Measurements from ENCODE around the gene ARHGAP30. TPM values are rescaled to one million over a fixed set of nuclear protein-coding genes. Genes with fewer than 3 reads are reported as not detected.
"Not testable (repeated sequence)": the region's sequence is repeated elsewhere in the genome, so short reads cannot be mapped to it uniquely, and the experiment has no call there.

Gene ARHGAP30
- total RNA-seq, 2 experiments from 2014 or later: 149 TPM

DNA sequence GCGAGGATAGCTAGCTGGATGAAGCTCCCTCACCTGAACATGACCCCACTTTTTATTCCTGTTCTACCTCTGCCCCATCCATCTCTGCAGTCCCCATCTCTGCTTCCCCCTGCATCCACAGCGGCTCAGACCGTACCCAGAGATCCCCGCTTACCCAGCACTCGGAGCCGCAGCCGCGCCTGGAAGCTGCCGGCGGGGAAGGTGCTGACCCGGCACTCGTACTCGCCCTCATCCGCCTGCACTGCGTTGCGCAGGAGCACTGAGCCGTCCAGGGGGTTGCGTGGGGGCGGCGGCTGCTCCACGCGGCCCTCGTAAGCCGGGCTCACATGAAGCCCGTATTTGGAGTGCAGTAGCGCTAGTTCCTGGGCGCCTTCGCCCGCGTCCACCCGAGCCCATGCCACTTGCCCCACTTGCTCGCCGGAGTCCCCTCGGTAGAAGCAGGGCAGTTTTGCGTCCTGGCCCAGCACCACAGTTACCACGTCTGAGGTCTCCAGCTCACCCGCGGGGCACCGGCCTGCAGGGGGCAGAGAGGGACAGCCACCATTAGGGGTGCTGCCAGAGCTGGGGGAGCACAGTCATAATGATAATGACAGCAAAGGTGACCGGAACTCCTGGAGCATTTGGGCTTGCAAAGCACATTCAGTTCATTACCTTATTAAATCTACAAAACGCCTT lies 9.9 kb upstream of the ARHGAP30 start:
- POLR2A ChIA-PET: interaction anchor here (0.7 kb wide), 1 partner anchor 10 kb away, joined by 3 read pairs; the partner anchor contains the start of gene ARHGAP30
- CTCF ChIA-PET: interaction anchor here (0.7 to 1.5 kb wide), 5 partner anchors 9 to 88 kb away, joined by 3 to 4 read pairs (median 3); partner anchors contain the start of genes KLHDC9 and NECTIN4

GRCh38 chr1:161077426-161077825 lies 7.7 kb upstream of the ARHGAP30 start:
- CTCF ChIA-PET: no interaction called here
- POLR2A ChIA-PET: no interaction called here

DNA sequence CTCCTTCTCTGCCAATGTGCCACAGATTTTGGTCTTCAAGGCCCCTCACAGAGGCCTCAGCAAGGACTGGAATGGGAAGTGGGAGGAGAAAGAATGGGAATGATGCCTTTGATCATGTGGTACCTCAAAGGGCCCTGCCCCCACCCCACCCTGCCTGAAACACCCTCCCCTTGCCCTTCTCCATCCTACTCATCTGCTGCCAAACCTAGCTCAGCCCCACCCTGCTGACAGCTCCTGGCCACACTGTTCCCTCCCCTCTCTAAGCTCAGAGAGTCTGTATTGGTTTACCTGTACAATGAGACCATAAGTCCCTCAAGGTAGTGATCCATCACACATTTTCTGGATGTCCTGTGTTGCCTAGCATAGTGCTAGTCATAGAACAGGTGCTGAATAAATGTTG lies 6.7 kb upstream of the ARHGAP30 start:
- ChIA-PET POLR2A (no interaction called here), CTCF (no interaction called here)

GRCh38 chr1:161074676-161075368 lies 5.1 kb upstream of the ARHGAP30 start:
- ChIA-PET CTCF (no interaction called here), POLR2A (no interaction called here)

GRCh38 chr1:161073474-161074121 lies 3.9 kb upstream of the ARHGAP30 start:
- CTCF ChIA-PET: no interaction called here
- POLR2A ChIA-PET: no interaction called here

DNA sequence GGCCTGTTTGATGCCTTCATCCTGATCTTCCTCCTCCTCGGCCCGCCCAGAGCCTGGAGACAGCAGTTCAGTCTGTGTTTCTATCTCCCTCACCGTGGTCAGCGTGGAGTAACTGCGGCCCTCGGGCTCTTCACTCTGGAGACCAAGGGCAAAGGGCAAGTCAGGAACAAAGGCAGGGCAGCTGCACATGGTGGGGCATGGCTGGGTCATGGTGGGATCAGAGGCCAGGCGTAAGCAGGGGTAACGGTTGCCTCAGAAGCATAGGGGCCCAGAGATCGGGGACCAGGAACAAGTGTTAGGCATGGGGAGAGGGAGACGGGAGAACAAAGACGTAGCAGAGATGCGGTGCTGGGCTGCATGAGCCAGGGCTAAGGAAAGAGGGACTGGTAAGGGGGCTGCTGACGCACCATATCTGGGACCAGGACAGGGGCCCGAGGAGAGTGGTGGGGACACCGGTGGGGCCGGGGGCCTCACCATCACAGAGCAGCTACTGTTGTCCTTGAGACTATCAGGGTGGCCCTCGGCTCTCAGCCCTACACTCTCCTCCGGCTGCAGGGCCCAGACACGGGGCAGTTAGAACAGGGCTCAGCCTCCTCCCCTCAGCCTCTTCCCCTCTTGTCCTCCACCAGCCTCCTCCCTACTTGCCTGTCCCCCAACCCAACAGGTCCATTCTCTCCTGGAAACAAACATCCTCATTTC lies 3.2 kb upstream of the ARHGAP30 start:
- ChIA-PET POLR2A (no interaction called here), CTCF (interaction anchor here (0.7 to 2.1 kb wide), 5 partner anchors 18 to 49 kb away, joined by 3 to 11 read pairs (median 6); partner anchors contain the start of gene TSTD1)

DNA sequence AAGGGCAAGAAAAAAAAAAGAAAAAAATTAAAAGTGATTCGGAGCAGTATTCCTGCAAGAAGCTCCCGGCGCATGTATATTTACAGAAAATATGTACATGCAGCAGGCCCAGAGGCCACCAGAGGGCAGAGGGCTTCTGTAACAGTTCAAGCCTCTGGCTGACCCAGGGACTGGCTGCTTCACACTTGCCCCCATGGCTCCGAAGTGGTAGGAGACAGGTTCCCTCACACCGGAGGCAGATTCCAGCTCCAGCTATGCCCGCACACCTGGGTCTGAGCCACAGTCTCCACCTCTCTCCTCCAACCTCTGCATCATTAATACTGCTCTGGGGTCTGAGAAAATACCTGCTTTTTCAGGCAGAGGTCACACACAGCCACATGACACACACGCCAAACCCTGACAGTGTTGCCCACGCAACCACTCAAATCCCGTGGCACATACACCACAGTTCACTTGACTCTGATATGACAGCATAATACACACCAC lies 2.2 kb upstream of the ARHGAP30 start:
- CTCF ChIA-PET: interaction anchor here (0.7 to 3.5 kb wide), 12 partner anchors 10 to 86 kb away, joined by 3 to 11 read pairs (median 4); partner anchors contain the start of genes NIT1, PFDN2, TSTD1 and USF1
- POLR2A ChIA-PET: interaction anchor here (0.6 kb wide), 1 partner anchor 286 kb away, joined by 7 read pairs; no protein-coding TSS in a partner anchor

- ChIA-PET POLR2A (interaction anchor here (1.3 to 3.9 kb wide), 5 partner anchors 10 to 50 kb away, joined by 3 to 45 read pairs (median 6); partner anchors contain the start of genes F11R, KLHDC9, NIT1 and PFDN2), CTCF (interaction anchor here (0.9 to 5.3 kb wide), 9 partner anchors 9 to 63 kb away, joined by 3 to 42 read pairs (median 4); partner anchors contain the start of genes KLHDC9, NIT1 and PFDN2)
Observed at GRCh38 chr1:161070761-161071160, 1.1 kb upstream of the ARHGAP30 start.

DNA sequence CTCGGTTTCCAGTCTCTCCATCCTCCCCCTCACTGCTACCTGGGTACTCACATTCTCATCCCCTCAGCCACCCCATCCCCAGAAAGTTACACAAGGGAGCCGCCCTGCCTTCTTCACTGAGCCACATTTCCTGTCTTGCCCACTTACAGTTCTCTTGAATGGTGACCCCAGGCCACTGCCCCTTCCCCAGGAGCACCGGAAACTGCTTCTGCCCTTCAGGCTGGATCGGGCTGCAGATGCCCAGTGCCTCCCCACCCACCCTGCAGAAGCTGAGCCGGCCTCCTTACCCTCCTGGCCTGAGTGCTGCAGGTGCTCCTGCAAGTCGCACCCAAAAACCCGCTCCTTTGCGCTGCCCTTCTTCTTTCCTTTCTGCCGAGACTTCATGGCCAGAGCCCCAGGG lies 450 bp downstream of the ARHGAP30 start:
- POLR2A ChIA-PET: interaction anchor here (0.8 to 3.9 kb wide), 9 partner anchors 8 to 64 kb away, joined by 3 to 45 read pairs (median 6); partner anchors contain the start of genes F11R, KLHDC9, NIT1 and PFDN2
- CTCF ChIA-PET: interaction anchor here (0.8 to 5.3 kb wide), 9 partner anchors 8 to 48 kb away, joined by 3 to 42 read pairs (median 6); partner anchors contain the start of genes KLHDC9, NIT1, PFDN2 and USF1

- ChIA-PET CTCF (interaction anchor here (0.6 to 5.3 kb wide), 11 partner anchors 8 to 67 kb away, joined by 3 to 42 read pairs (median 4); partner anchors contain the start of genes KLHDC9, NIT1, PFDN2 and USF1), POLR2A (interaction anchor here (1.0 to 3.9 kb wide), 7 partner anchors 7 to 64 kb away, joined by 3 to 45 read pairs (median 6); partner anchors contain the start of genes F11R, NIT1, PFDN2 and TSTD1)
Observed at GRCh38 chr1:161068306-161069234, 1.1 kb downstream of the ARHGAP30 start.

GRCh38 chr1:161066694-161067093 lies 3.0 kb downstream of the ARHGAP30 start:
- POLR2A ChIA-PET: no interaction called here
- CTCF ChIA-PET: interaction anchor here (0.6 to 5.3 kb wide), 4 partner anchors 31 to 222 kb away, joined by 4 to 42 read pairs (median 6); partner anchors contain the start of gene KLHDC9

DNA sequence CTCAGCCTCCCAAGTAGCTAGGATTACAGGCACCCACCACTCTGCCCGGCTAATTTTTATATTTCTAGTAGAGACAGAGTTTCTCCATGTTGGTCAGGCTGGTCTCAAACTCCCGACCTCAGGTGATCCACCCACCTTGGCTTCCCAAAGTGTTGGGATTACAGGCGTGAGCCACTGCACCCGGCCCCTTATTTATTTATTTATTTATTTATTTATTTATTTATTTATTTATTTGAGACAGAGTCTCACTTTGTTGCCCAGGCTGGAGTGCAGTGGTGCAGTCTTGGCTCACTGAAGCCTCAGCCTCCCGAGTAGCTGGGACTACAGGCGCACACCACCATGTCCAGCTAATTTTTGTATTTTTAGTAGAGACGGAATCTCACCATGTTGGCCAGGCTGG lies 4.0 kb downstream of the ARHGAP30 start:
- CTCF ChIA-PET: interaction anchor here (0.7 to 5.3 kb wide), 7 partner anchors 20 to 221 kb away, joined by 3 to 42 read pairs (median 6); partner anchors contain the start of genes KLHDC9 and USF1
- POLR2A ChIA-PET: interaction anchor here (1.0 kb wide), 1 partner anchor 27 kb away, joined by 3 read pairs; the partner anchor contains the start of gene TSTD1

DNA sequence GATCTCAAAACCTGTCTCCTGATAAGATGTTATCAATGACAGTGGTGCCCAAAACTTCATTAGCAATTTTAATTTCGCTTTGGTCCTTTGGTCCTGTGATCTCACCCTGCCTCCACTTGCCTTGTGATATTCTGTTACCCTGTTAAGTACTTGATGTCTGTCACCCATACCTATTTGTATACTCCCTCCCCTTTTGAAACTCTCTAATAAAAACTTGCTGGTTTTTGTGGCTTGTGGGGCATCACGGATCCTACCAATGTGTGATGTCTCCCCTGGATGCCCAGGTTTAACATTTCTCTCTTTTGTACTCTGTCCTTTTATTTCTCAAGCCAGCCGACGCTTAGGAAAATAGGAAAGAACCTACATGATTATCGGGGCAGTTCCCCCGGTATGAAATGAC lies 5.8 kb downstream of the ARHGAP30 start:
- CTCF ChIA-PET: interaction anchor here (1.6 kb wide), 1 partner anchor 24 kb away, joined by 8 read pairs; no protein-coding TSS in a partner anchor
- POLR2A ChIA-PET: not testable (repeated sequence)

GRCh38 chr1:161061419-161061818 lies 8.3 kb downstream of the ARHGAP30 start:
- ChIA-PET POLR2A (interaction anchor here (1.8 kb wide), 1 partner anchor 8 kb away, joined by 6 read pairs; the partner anchor contains the start of gene ARHGAP30), CTCF (interaction anchor here (0.7 to 1.8 kb wide), 7 partner anchors 8 to 89 kb away, joined by 3 to 6 read pairs (median 3); partner anchors contain the start of gene ARHGAP30)

DNA sequence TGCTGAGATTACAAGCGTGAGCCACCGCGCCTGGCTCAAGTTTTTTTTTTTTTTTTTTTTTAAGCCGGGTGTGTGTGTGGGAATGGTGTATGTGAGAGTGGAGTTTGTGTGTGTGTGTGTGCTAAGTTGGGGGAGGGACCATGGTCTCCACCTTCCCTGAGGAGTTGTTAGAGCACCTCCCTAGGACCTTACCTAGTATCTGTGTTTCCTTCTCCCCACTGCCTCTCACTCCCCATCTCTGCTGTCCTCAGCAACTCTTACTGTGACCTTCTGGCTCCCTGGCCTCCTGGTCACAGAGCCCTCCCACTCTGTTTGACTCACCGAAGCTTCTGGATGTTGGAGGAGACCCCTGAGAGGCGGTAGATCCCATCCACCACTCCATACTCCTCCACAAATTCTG lies 10.4 kb downstream of the ARHGAP30 start:
- ChIA-PET CTCF (interaction anchor here (1.2 kb wide), 1 partner anchor 17 kb away, joined by 5 read pairs; no protein-coding TSS in a partner anchor), POLR2A (interaction anchor here (0.7 kb wide), 1 partner anchor 10 kb away, joined by 3 read pairs; the partner anchor contains the start of gene ARHGAP30)

DNA sequence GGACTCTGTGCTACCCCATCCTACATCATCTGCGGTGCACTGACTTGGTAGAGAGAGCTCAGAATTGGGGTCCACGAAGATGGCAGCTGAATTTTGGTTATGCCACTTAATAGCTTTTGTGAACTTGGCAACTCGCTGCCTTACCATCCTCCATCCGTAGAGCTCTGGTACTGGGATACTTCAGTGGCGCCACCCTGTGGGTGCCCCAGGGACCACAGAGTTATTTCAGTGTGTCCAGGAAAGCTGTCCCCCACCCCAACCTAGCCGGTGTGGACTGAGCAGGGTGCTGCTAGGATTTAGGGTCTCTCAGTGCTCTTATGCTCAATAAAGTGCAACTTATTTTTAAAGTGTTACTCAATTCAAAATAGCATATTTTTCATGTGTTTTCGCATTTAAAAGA lies 14.9 kb downstream of the ARHGAP30 start:
- POLR2A ChIA-PET: interaction anchor here (0.9 kb wide), 1 partner anchor 10 kb away, joined by 4 read pairs; no protein-coding TSS in a partner anchor
- CTCF ChIA-PET: interaction anchor here (1.2 kb wide), 1 partner anchor 17 kb away, joined by 3 read pairs; no protein-coding TSS in a partner anchor

GRCh38 chr1:161054232-161054631 lies 15.5 kb downstream of the ARHGAP30 start:
- ChIA-PET POLR2A (no interaction called here), CTCF (no interaction called here)
